Astrocyte (in vitro differentiated cells and primary cell): ENCODE measurements around the gene CSNK2A1.

Experiments
- EZH2 ChIP-seq: IDR thresholded peaks from 2 replicates; pipeline ENCODE4 v1.6.1; 2012; ENCODE audit warnings: mild to moderate bottlenecking, low read length, inconsistent platforms; ENCODE audit not compliant: insufficient read depth
- TF ChIP-seq, protein P1 (sequence below): IDR thresholded peaks from 2 replicates; pipeline ENCODE4 v1.5.1; 2011; ENCODE audit warnings: low read depth, mild to moderate bottlenecking, inconsistent platforms, low read length, moderate library complexity; ENCODE audit not compliant: insufficient read depth

GRCh38 chr20:591941-592340, 48.4 kb upstream of the CSNK2A1 start:
- TF ChIP-seq, protein P1, sequence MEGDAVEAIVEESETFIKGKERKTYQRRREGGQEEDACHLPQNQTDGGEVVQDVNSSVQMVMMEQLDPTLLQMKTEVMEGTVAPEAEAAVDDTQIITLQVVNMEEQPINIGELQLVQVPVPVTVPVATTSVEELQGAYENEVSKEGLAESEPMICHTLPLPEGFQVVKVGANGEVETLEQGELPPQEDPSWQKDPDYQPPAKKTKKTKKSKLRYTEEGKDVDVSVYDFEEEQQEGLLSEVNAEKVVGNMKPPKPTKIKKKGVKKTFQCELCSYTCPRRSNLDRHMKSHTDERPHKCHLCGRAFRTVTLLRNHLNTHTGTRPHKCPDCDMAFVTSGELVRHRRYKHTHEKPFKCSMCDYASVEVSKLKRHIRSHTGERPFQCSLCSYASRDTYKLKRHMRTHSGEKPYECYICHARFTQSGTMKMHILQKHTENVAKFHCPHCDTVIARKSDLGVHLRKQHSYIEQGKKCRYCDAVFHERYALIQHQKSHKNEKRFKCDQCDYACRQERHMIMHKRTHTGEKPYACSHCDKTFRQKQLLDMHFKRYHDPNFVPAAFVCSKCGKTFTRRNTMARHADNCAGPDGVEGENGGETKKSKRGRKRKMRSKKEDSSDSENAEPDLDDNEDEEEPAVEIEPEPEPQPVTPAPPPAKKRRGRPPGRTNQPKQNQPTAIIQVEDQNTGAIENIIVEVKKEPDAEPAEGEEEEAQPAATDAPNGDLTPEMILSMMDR: no peak
- TF ChIP-seq EZH2: no peak
